Effector memory CD8-positive, alpha-beta T cell (primary cell): ENCODE results near the gene HOXD11.

Source experiments
- ATAC-seq: fragments of 150-1000 bp; cut with Tn5 transposase; replicated peaks from 2 replicates; pipeline ENCODE4 v1.10.0; 2021; ENCODE audit warnings: mild to moderate bottlenecking, moderate library complexity
- DNase-seq, 3 experiments: peaks; one replicate each; pipeline ENCODE4 v3.0.0; 2021
- H3K27ac Mint-ChIP-seq, 2 donors: one replicate each; pipeline ENCODE4 v1.8.0; 2022; ENCODE audit warnings: mild to moderate bottlenecking in 2 of 2, mixed read lengths in 2 of 2, moderate library complexity in 2 of 2
- H3K27me3 Mint-ChIP-seq, 2 donors: one replicate each; pipeline ENCODE4 v1.8.0; 2022; ENCODE audit warnings: mixed read lengths in 2 of 2
- H3K36me3 Mint-ChIP-seq: one replicate; pipeline ENCODE4 v1.8.0; 2022; ENCODE audit warnings: mild to moderate bottlenecking, moderate library complexity, mixed read lengths; ENCODE audit not compliant: insufficient read depth
- H3K4me1 Mint-ChIP-seq, 2 donors: one replicate each; pipeline ENCODE4 v1.8.0; 2022; ENCODE audit warnings: low read depth in 2 of 2, mixed read lengths in 2 of 2
- H3K4me3 Mint-ChIP-seq, 2 donors: one replicate each; pipeline ENCODE4 v1.8.0; 2022; ENCODE audit warnings: mild to moderate bottlenecking in 2 of 2, mixed read lengths in 2 of 2, moderate library complexity in 2 of 2
- H3K9me3 Mint-ChIP-seq, 2 donors: one replicate each; pipeline ENCODE4 v1.8.0; 2022; ENCODE audit warnings: mixed read lengths in 2 of 2

HOXD11 gene

DNA sequence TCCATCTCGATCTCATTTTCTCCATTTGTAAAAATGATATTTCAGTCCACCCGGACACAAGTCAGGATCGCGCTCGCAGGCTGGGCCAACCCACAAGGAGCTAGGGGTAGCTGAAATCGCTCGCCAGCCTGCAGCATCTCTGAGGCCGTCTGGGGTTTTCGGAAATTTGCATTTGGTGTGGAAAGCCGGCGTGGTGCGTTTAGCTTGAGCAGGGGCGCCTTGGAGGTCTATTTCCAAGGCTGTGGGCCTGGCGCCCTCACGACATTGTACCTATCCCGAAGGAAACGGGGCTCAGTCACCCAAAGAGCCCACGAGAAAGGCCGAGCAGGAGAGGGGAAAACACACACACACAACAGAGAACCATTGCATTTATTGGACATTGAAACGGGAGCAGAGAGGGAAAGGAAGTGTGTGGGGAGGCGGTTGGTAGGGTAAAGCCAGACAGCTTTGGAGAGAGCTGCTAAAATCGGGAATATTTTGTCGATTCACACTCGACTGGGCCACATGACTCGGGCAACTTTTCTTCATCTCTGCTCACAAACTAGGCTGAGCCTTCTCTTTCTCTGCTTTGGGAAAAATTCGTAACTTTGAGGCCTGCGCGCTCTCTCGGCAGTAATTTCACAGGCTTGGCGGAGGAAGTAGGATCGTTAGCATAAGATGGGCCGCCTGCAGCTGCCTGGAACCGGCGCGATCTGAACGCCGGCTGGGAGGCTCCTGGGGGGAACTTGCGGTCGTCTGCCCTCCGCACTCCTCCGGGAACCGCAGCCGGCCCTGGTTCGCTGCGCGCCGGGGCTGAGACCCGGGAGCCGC lies 21.3 kb downstream of the HOXD11 start:
- Mint-ChIP-seq H3K4me1 (peaks cover 13 to 19% of the 10 kb centered on the region in 2 donors), H3K4me3 (peak overlapping the region; percentile 28 to 32), H3K36me3 (peaks cover 61% of the 10 kb centered on the region), H3K9me3 (no peaks in the 10 kb centered on the region), H3K27me3 (peaks cover 86 to 89% of the 10 kb centered on the region in 2 donors), H3K27ac (peak overlapping the region; percentile 57 to 78)
- DNase-seq (no peak), ATAC-seq (no peak)

DNA sequence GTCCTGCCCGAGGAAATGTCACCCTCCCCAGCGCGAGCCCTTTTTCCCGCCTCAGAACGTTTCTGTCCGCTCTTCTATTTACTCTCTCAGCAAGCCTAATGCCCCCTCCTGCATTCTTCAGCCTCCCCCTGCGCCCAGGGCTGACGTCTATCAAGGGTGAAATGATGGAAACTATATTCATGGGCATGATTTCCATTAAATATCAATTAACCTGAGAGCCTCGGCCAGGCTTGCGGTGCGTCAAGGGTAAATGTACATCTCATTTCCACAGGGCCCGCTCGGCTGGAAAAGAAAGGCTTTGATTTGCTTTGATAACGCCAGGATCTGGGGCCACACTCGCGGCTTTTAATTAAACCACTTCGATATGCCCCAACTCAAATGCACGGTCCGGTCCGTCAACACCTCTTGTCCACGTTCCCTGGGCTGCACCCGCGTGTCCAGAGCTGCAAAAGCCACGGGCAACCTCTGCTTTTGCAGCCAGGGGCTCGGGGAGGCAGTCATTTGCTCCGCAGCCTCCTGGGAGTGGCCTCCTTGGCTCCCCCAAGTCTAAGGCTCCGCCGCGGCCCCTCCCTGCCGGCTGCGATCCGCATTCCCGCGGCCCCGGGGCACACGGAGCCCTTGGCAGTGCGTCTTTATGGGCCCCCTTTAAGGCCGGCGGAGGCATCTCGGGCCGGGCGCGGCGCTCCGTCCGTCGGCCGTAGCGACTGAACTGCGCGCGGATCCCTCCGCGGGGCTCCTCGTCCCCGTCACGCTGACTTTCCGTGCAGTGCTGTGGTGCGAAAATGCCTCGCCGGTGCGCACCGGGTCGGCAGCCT lies 22.1 kb downstream of the HOXD11 start, which contains the start of gene HOXD8:
TSS of gene HOXD8 (plus strand) at position 724 of the 815 bp plus-strand sequence. CDS start 662 bp downstream, outside the sequence.
- H3K4me3 Mint-ChIP-seq, result peak within 1 kb of the TSS; percentile 54 to 64
- peaks cover 86 to 89% of the 10 kb centered on the region in 2 donors for H3K27me3 Mint-ChIP-seq
- DNase-seq (no peak), ATAC-seq (no peak)
- H3K9me3 Mint-ChIP-seq, result no peaks in the 10 kb centered on the region
- peaks cover 13 to 19% of the 10 kb centered on the region in 2 donors for H3K4me1 Mint-ChIP-seq
- peak within 1 kb of the TSS; percentile 78 to 91 for H3K27ac Mint-ChIP-seq
- peaks cover 55% of the 10 kb centered on the region for H3K36me3 Mint-ChIP-seq

DNA sequence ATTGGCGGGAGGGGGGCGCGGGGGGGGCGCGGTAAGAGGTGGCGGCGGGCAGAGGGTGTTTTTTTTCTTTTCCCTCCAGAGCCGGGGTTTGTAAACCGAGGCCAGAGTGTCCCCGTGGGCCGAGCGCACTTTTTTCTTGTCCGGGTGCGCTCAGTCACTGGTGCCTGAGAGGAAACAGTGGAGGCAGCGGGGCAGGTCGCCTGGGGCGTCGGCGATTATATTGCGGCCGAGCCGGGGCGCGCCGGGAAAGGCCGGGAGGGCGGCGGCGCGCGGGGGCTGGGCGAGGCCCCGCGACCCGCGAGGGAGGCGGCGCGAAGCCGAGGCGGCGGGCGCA lies 22.7 kb downstream of the HOXD11 start:
- peaks cover 86 to 89% of the 10 kb centered on the region in 2 donors for H3K27me3 Mint-ChIP-seq
- ATAC-seq (peak; percentile 3), DNase-seq (no peak)
- H3K4me3 Mint-ChIP-seq, result peak overlapping the region in 1 of 2 donors; percentile 40
- peaks cover 13 to 19% of the 10 kb centered on the region in 2 donors for H3K4me1 Mint-ChIP-seq
- H3K27ac Mint-ChIP-seq, result no peak overlapping the region
- H3K36me3 Mint-ChIP-seq, result peaks cover 49% of the 10 kb centered on the region
- H3K9me3 Mint-ChIP-seq, result no peaks in the 10 kb centered on the region

DNA sequence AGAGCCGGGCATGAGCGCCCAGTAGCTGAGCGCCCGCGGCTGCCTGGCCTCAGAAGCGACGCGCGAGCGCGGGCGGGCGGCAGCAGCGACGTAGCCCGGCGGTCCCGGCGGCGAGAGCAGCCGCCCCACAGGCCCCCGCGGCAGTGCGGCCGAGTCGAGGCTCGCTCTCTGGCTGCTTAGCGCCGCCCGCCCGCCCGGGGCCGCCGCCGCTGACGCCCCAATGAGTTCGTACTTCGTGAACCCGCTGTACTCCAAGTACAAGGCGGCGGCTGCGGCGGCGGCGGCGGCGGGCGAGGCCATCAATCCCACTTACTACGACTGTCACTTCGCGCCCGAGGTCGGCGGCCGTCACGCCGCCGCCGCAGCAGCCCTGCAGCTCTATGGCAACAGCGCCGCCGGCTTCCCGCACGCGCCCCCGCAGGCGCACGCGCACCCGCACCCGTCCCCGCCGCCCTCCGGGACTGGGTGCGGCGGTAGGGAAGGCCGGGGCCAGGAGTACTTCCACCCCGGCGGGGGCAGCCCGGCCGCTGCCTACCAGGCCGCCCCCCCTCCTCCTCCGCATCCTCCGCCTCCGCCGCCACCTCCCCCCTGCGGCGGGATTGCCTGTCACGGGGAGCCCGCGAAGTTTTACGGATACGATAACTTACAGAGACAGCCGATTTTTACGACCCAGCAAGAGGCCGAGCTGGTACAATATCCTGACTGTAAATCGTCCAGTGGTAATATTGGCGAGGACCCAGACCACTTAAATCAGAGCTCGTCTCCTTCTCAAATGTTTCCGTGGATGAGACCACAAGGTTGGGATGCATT lies 23.3 kb downstream of the HOXD11 start:
- Mint-ChIP-seq H3K27ac (peak overlapping the region in 1 of 2 donors; percentile 91), H3K4me3 (peak overlapping the region; percentile 54 to 64), H3K9me3 (no peaks in the 10 kb centered on the region), H3K4me1 (peaks cover 13 to 19% of the 10 kb centered on the region in 2 donors), H3K36me3 (peaks cover 46% of the 10 kb centered on the region), H3K27me3 (peaks cover 86 to 89% of the 10 kb centered on the region in 2 donors)
- ATAC-seq, result peak; percentile 40
- no peak for DNase-seq

DNA sequence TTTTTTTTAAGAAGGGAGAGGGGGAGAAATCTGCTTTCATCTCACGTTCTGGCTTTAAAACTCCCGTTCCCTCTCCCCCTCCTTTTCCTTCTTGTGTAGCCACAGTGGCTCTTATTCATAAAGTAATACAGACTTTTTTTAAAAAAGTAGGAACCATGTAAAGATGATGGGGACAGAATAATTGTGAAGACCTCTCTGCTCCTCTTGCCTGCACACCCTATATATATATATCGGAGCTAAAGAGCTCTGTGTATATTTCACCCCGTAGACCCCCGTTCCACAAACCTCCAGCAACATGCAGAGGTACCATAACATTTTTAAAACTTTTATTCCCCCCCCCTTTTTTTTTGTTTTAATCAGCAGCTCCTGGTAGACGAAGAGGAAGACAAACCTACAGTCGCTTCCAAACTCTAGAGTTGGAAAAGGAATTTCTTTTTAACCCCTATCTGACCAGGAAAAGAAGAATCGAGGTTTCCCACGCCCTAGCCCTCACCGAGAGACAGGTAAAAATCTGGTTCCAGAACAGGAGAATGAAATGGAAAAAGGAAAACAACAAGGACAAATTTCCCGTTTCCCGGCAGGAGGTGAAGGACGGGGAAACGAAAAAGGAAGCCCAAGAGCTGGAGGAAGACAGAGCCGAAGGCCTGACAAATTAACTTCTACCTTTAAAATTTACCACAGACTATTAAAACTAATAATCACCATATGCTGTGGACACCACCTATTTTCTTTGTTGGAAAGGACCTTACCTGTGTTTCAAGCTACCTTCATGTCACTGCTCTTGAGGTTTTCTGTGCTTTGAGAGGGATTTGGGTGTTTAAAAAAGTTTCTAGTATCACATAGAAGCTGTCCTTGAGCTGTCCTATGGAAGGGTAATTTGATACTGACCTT lies 24.1 kb downstream of the HOXD11 start:
- H3K4me3 Mint-ChIP-seq, result peak overlapping the region; percentile 54 to 69
- peaks cover 48% of the 10 kb centered on the region for H3K36me3 Mint-ChIP-seq
- no peaks in the 10 kb centered on the region for H3K9me3 Mint-ChIP-seq
- peaks cover 86 to 89% of the 10 kb centered on the region in 2 donors for H3K27me3 Mint-ChIP-seq
- no peak for DNase-seq
- peaks cover 22 to 25% of the 10 kb centered on the region in 2 donors for H3K4me1 Mint-ChIP-seq
- H3K27ac Mint-ChIP-seq, result peak overlapping the region in 1 of 2 donors; percentile 91
- ATAC-seq, result no peak

DNA sequence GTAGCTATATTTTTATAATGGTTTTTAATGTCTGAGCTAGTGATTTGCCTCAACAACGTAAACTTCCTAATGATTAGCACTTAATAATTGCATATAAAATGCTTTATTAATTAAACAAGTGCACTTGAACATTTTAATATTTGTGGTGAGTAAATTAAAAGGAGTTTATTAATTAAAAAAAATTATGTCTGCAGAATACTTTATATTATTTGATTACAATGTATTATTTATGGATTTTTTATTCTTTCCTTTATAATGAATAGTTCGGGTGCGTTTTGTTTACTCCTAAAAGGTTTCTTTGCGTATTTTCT lies 24.7 kb downstream of the HOXD11 start:
- peaks cover 22 to 25% of the 10 kb centered on the region in 2 donors for H3K4me1 Mint-ChIP-seq
- ATAC-seq, result no peak
- H3K27me3 Mint-ChIP-seq, result peaks cover 81 to 89% of the 10 kb centered on the region in 2 donors
- peaks cover 49% of the 10 kb centered on the region for H3K36me3 Mint-ChIP-seq
- DNase-seq, result no peak
- H3K27ac Mint-ChIP-seq, result no peak overlapping the region
- H3K9me3 Mint-ChIP-seq, result no peaks in the 10 kb centered on the region
- peak overlapping the region in 1 of 2 donors; percentile 69 for H3K4me3 Mint-ChIP-seq

DNA sequence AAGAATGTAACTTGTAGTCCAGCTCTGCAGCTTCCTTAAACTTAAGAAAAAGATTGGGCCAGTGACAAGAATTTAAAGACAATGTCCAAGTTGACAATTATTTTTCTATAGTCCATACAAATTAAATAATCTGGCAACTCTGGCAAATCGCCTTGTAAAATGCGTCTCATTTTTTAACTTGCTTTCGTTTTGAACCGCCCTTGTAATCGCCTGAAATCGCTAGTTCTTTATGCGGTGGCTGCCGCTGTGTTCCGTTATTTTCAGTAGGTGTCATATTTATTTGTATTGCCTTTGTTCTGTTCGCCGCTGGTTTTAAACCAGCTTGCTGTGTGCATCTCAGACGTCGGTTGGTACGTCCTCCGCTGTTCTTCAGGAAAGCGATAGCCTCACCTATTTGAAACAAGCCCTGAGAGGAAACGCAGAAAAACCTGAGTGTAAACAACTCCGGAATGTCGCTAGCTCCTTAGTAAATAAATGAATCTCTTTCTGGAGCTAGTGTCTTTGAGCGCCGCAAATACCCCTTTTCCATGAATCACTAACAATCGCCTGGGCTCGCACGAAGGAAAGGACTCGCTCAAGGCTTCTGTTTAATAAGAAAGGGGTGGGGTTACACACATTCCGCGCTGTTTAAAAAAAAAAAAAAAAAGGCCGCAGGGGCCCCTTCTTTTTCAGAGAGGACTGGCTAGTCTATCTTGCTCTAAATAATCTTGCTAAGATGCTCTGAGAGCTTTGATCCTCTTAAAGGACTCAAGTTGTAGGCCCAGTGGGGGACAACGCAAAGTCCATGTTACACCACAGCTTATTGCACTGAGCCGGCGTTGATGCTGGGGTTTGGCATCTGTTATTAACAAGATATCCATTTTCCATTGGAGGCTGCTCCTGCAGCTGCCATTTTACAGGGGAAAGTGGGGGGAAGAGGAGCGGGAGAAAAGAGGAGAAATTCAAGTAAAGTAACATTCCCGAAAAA lies 25.4 kb downstream of the HOXD11 start:
- Mint-ChIP-seq H3K36me3 (peaks cover 45% of the 10 kb centered on the region), H3K27me3 (peaks cover 81 to 89% of the 10 kb centered on the region in 2 donors), H3K4me1 (peaks cover 20 to 25% of the 10 kb centered on the region in 2 donors), H3K27ac (no peak overlapping the region), H3K4me3 (peak overlapping the region; percentile 69 to 71), H3K9me3 (no peaks in the 10 kb centered on the region)
- ATAC-seq (peak; percentile 44), DNase-seq (no peak)

DNA sequence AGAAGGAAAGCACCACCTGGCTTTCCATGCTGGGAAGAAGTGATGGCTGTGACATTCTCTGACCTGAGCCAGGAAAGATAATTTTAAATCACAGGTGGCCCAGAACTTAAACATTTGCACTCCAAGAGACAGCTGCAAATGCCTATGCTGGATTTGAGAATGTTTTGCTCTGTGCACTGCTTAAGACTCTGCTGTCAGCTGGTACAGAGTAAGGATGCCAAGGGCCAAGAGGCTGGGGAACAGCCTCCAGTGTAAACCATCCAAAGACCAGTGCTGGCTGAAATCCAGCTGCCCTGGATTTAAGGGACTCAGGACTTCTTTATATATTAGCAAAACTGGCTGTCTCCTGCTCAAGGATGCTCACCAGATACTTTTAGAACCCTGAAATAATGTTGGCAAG lies 26.3 kb downstream of the HOXD11 start:
- no peak overlapping the region for H3K4me3 Mint-ChIP-seq
- H3K9me3 Mint-ChIP-seq, result no peaks in the 10 kb centered on the region
- ATAC-seq, result no peak
- H3K27ac Mint-ChIP-seq, result no peak overlapping the region
- H3K4me1 Mint-ChIP-seq, result peaks cover 18% of the 10 kb centered on the region in 2 donors
- DNase-seq, result no peak
- peaks cover 81 to 89% of the 10 kb centered on the region in 2 donors for H3K27me3 Mint-ChIP-seq
- H3K36me3 Mint-ChIP-seq, result peaks cover 41% of the 10 kb centered on the region

DNA sequence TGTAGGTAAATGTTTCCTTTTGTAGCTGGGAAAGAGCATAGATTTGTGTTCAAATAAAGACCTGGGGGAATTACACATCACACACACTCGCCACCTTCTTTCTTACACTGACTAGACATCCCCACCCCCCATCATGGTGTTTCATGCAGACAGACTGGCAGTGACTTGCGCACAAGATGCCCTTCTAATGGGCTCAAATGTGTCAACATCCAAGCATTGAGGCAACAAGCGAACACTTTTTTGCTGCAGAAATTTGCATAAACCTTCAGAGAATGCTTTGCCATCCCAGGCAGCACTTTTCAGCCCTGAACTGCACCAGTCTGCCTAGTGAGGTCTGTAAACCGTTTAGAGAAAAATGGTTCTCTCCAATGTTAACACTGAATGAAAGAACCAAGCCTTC lies 27.0 kb downstream of the HOXD11 start:
- ATAC-seq (no peak), DNase-seq (no peak)
- Mint-ChIP-seq H3K4me3 (no peak overlapping the region), H3K36me3 (peaks cover 38% of the 10 kb centered on the region), H3K4me1 (peaks cover 14 to 20% of the 10 kb centered on the region in 2 donors), H3K9me3 (no peaks in the 10 kb centered on the region), H3K27me3 (peaks cover 81 to 89% of the 10 kb centered on the region in 2 donors), H3K27ac (no peak overlapping the region)

DNA sequence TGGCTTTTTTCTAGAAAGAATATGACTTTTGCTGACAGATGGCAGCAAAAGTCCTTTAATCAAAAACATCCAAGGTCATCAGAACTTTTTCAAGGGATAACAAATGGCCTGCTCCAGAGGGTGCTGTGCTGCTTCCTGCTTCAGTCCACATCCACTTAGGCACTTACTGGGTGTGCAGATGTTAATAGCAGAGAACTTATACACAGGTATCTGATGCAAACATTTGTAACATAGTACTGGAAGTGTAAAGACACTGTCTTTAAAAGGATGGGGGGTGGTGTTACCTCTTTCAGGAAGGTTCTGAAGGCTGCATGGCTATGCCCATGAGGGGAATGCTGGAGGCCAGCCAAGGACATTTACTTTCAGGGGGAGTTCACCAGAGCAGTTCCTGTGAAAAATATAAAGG lies 28.0 kb downstream of the HOXD11 start:
- no peak overlapping the region for H3K27ac Mint-ChIP-seq

DNA sequence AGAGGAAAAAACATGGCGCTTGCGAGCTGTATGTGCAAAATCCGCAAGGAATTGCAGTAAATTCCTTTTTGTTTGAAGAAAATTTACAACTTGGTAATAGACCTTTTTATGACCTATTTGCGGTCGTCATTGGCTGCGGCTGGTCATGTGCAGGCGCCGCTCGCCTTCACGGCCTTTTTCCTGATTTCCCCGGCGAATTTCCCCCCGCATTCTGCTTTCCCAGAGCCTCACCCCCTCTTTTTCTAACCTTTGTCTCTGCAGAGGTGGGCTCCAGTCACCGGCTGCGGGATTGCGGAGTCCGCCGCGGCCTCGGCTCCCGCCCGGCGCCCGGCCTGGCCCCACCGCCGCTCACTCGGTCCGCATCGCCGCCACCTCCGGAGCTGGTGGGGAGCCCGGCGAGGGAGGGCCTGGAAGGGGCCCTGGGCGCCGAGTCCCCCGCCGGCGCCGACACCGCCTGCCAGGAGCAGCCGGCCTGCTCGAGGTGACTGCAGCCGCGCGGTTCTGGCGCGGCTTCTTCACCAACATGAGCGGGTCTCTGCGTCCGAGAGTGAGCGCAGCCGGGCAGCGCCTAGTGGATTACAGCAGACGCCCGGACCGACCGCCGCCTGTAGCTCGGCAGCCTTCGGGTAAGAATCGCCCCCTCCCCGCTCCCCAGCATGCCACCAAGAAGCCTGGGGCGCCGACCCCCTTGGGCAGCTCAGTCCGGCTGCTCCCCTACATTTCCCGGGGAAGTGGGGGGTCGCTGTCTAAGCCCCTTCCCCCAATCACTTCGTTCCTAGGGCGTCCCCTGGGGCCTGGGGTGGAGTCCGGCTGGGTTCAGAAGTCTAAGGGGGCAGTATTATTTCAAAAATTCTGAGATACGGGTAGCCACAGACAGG lies 29.5 kb downstream of the HOXD11 start:
- peak overlapping the region; percentile 18 to 67 for H3K4me3 Mint-ChIP-seq
- H3K27ac Mint-ChIP-seq, result no peak overlapping the region
- peaks cover 86 to 99% of the 10 kb centered on the region in 2 donors for H3K27me3 Mint-ChIP-seq
- H3K4me1 Mint-ChIP-seq, result peaks cover 12 to 30% of the 10 kb centered on the region in 2 donors
- no peaks in the 10 kb centered on the region for H3K9me3 Mint-ChIP-seq
- H3K36me3 Mint-ChIP-seq, result peaks cover 37% of the 10 kb centered on the region
- ATAC-seq, result no peak
- no peak for DNase-seq

More for the DNA sequence above, 28.0 kb downstream of the HOXD11 start:
- H3K9me3 Mint-ChIP-seq, result no peaks in the 10 kb centered on the region
- no peak for DNase-seq
- peaks cover 89 to 95% of the 10 kb centered on the region in 2 donors for H3K27me3 Mint-ChIP-seq
- peak overlapping the region; percentile 18 to 67 for H3K4me3 Mint-ChIP-seq
- peaks cover 12 to 20% of the 10 kb centered on the region in 2 donors for H3K4me1 Mint-ChIP-seq
- no peak for ATAC-seq
- peaks cover 36% of the 10 kb centered on the region for H3K36me3 Mint-ChIP-seq
